Neural cell (in vitro differentiated cells): ENCODE measurements around the gene COMTD1. TPM values are rescaled to one million over a fixed set of nuclear protein-coding genes. Genes with fewer than 3 reads are reported as not detected.

Experiments used
- polyA plus RNA-seq: library from polyadenylated mRNA; depleted of rRNA; stranded (reverse); fragments of >200 nt; gene quantifications from 2 replicates; pipeline ENCODE4 v1.2.3, GENCODE V29; 2014
- small RNA-seq, 3 experiments: library from RNA; depleted of rRNA; stranded (forward); fragments of <200 nt; gene quantifications; one replicate each; pipeline ENCODE3, GENCODE V24; 2012

COMTD1 gene
- polyA plus RNA-seq, 1 donor from 2014 or later = 51.4 TPM

Small RNA genes lying within 50 kb of the gene (small RNA-seq; reads per million reads assigned to genes)
- 0 reads per million in 3 experiments for gene HMGA1P5
- gene RPL39P25 = 0 reads per million in 3 experiments

Other genes starting within 250 kb of the COMTD1 start
- 32.9 and 33.4 TPM in 2 replicates for gene SAMD8, start 124.3 kb downstream of the COMTD1 start, polyA plus RNA-seq
- 291 and 298 TPM in 2 replicates for gene VDAC2, start 25.2 kb downstream of the COMTD1 start, polyA plus RNA-seq
- gene ZNF503, start 165.8 kb upstream of the COMTD1 start, polyA plus RNA-seq = 41.4 and 49.9 TPM in 2 replicates
- gene LRMDA, start 195.7 kb upstream of the COMTD1 start, polyA plus RNA-seq = 5.6 and 8.4 TPM in 2 replicates